GM13977 (cell line): ENCODE measurements around the gene MGST1.

ENCODE experiments used
- DNase-seq: peaks from one replicate; pipeline ENCODE4 v3.0.0; 2012; ENCODE audit warnings: low spot score
- in situ Hi-C: fragments of 300-500 bp; cut with MboI; formaldehyde crosslinking; loops from one replicate; pipeline ENCODE4 v1.12.0; 2022; ENCODE audit warnings: low sequenced_read_pairs, low pct_unique_long_range_greater_than_20kb, mixed read lengths, inconsistent platforms; ENCODE audit not compliant: unreplicated experiment
- TF ChIP-seq, protein P1 (sequence below): IDR thresholded peaks from 2 replicates; pipeline ENCODE4 v1.5.1; 2012; ENCODE audit warnings: mild to moderate bottlenecking, control low read depth; ENCODE audit not compliant: insufficient read depth; ENCODE audit errors: extremely low read depth, missing control alignments

MGST1 gene

DNA sequence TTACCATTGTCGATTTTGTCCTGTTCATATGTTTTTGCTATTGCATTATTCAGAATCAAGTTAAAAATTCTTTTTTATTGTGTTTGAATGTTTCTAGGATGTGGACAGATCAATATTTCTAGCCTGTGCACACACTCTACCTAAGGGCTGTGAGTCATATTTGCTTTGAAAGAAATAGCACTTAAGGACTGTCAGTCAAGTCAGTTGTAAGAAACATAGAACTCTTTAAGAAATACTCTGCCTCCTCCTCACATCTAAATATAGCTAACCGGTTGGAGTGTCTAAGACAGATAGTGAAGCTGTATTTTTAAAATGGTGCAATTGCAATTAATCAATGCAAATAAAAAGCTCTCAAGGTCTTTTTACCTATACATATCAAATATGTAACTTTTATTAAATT lies 17.9 kb upstream of the MGST1 start:
- DNase-seq: no peak
- TF ChIP-seq, protein P1, sequence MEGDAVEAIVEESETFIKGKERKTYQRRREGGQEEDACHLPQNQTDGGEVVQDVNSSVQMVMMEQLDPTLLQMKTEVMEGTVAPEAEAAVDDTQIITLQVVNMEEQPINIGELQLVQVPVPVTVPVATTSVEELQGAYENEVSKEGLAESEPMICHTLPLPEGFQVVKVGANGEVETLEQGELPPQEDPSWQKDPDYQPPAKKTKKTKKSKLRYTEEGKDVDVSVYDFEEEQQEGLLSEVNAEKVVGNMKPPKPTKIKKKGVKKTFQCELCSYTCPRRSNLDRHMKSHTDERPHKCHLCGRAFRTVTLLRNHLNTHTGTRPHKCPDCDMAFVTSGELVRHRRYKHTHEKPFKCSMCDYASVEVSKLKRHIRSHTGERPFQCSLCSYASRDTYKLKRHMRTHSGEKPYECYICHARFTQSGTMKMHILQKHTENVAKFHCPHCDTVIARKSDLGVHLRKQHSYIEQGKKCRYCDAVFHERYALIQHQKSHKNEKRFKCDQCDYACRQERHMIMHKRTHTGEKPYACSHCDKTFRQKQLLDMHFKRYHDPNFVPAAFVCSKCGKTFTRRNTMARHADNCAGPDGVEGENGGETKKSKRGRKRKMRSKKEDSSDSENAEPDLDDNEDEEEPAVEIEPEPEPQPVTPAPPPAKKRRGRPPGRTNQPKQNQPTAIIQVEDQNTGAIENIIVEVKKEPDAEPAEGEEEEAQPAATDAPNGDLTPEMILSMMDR: no peak
- in situ Hi-C loops: no loop called here

DNA sequence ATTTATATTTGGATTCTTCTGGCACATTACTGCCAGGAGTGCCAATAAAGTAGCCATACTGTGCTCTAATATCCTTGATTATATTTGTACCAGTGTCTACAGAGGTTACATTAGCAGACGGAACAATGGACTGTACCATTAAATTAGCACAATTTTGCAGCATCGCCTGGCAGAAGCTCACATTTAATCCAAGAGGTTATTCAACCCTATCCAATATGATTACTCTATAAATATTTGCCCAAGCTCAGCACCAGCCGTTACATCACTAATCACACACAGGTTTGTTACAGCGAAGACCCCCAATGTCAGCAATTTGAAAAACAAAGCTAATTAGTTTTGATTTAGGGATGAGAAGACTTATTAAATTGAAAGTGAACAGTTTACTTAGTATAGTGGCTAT lies 16.9 kb upstream of the MGST1 start:
- in situ Hi-C loops: no loop called here
- no peak for DNase-seq
- TF ChIP-seq, protein P1: no peak

DNA sequence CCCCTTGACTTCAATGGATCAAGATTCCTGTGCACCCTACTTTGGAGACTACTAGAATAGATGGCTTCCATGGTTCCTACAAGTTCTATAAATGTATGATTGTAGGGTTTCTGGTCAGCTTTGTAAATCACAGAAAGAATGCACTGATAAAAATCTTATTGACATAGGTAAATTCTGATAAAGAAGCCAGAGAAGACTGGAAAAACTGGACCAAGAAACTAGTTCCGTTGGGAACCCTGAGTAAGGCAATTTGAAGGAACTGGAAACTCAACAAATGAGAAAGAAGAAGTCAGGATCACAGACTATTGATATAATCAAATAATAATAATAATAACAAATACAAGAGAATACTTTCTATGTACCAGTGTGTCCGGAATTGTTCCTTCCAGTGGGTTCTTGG lies 15.4 kb upstream of the MGST1 start:
- DNase-seq: no peak
- in situ Hi-C loops: no loop called here
- TF ChIP-seq, protein P1: no peak

DNA sequence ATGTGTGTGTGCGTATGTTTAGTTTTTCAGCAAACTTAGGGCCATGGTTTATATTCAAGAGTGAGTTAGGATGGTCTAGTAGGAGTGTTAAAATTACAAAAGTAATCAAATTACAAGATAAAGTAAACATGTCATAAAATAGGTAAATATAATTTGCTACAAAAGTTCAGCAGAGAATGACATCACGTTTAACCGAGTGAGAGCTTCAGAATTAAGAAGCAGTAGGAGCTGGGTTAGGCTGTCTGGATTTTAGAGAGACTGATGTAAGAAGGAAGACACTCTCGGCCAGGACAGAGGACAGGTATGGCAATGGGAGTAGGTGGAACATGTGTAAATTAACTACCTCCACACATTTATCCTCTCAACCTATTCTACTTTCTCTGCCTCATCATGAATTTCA lies 11.6 kb upstream of the MGST1 start:
- in situ Hi-C loops: no loop called here
- TF ChIP-seq, protein P1: no peak
- no peak for DNase-seq

DNA sequence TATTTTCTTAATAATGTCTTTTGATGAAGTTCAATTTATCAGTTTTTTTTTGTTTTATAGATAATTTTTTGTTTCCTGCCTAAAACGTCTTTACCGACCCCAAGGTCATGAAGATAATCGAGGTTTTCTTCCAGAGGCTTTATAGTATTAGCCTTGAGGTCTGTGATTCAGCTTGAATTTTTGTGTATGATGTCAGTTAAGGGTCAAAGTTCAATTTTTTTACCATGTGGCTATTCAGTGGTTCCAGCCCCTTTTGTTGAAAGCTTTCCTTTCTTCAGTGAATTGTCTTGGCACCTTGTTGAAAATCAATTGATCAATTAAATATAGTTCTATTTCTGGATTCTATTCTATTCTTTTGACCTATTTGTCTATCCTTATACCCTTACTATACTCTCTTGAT lies 3.2 kb upstream of the MGST1 start:
- TF ChIP-seq, protein P1: no peak
- no peak for DNase-seq
- in situ Hi-C loops: no loop called here

DNA sequence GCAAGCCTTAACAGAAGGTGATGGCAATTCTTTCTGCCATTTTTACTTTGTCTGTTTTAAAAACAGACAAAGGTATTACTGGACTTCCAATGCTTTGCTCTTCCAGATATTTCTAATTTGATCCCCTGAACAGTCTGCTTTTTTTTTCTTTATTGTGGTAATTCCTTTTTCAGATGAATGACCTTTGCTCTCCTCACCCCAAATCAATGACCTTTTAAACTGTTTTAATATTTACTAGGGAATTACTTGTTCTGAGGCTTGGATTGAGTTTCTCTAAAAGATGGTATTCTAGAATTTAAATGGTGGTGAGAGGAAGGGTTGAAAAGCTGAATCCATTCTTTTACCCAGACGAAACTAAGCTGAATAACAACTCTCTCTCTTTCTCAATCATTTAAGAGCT lies 2.3 kb upstream of the MGST1 start:
- in situ Hi-C loops: no loop called here
- TF ChIP-seq, protein P1: no peak
- DNase-seq: no peak

DNA sequence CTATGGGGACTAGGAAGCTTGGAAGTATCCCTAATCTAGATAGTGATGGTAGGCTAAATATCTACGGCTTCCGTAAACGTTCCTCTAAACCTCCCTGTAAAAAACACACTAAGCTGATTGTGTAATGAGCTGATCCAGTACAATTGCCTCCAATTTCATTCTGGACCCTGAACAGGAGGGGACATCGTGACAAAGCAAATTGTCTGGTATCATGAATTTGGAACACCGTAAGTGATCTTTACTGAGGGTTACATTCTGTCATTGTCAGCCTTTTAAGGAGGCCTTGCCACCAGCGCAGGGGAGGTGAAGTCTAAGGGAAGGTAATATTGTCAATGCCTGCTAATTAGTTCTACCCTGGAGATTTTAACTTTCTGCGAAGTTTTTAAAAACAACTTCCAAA lies 487 bp upstream of the MGST1 start:
- in situ Hi-C loops: no loop called here
- DNase-seq: no peak
- TF ChIP-seq, protein P1: no peak
